ENCODE results near the gene METTL1. TPM values are rescaled to one million over a fixed set of nuclear protein-coding genes. Genes with fewer than 3 reads are reported as not detected.

The METTL1 gene
- total RNA-seq, 2 donors from 2014 or later = 16.6 to 22.8 TPM

DNA sequence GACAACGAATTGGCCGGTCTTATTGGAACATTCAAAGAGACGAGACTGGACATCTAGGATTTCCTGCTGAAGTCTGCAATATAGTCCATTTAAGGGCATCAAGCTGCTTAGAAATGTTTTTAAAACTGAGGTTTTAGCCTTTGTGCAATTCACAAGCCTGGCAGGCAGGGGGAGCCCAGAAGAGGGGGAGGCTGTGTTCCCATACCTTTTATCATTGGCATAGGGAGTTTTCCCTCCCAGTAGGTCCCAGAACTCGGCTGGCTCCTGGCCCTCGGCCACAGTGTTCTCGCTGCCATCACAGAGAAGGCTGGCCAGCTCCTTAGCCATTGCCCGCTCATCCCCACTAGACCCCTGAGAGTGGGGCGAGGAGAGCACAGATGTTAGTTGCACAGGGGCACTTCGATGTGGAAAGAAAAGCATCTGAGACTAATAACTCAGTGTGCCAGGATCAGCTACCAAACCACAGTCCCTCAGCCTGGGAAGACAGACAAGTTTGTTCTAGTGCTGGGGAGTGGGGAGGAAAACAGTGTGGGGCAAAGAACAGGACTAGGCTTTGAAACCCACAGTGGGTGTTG lies 31.5 kb upstream of the METTL1 start:
- intact Hi-C loops (cut with DNase I) = no loop called here
- DNase-seq (ENCODE audit: low spot score) = no peak

DNA sequence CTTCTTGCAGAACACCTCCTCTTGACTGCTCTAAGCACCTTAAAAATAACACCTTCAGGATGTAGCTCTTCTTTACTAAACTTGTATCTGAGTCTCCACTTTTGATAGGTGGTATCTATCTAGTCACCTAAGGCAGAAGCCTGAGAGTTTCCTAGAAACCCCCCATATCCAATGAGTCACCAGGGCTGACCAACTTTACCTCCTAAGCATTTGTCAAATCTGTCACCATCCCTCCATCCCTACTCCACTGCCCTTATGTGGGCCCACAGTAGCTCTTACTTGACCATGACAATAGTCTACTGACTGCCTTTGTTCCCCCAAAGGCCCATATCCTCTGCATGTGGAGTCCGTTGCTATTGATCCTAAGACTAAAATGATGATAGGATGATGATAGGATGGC lies 30.7 kb upstream of the METTL1 start:
- no peak for DNase-seq (ENCODE audit: low spot score)
- intact Hi-C loops (cut with DNase I) = no loop called here

DNA sequence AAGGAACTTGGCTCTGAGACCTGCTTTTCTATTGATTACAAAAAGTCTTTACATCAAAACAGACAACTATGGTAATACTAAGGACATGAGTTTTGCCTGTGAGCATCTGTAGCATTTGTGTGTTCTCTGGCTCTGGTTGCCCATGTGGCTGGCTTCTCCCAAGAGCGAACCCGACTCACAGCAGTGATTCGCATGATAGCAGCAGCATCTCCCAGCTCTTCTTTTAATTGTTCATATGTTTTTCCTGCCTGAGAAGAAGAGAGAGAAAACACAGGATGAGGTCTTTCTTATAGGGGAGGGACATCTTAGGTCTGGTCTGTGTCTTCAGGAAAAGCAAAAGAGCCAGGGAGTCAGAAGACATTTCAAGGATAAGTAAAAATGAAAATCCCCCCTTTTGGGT lies 29.1 kb upstream of the METTL1 start:
- intact Hi-C loops (cut with DNase I) = no loop called here
- DNase-seq (ENCODE audit: low spot score) = no peak

- intact Hi-C loops (cut with DNase I) = no loop called here
Observed at GRCh38 chr12:57797933-57798332, 26.0 kb upstream of the METTL1 start.

GRCh38 chr12:57796996-57797395 lies 25.1 kb upstream of the METTL1 start:
- intact Hi-C loops (cut with DNase I) = no loop called here
- DNase-seq (ENCODE audit: low spot score) = no peak

More at GRCh38 chr12:57797933-57798332, 26.0 kb upstream of the METTL1 start:
- no peak for DNase-seq (ENCODE audit: low spot score)

GRCh38 chr12:57795354-57795753 lies 23.4 kb upstream of the METTL1 start:
- no peak for DNase-seq (ENCODE audit: low spot score)
- intact Hi-C loops (cut with DNase I) = no loop called here

- no peak for DNase-seq (ENCODE audit: low spot score)
- intact Hi-C loops (cut with DNase I) = no loop called here
Observed at GRCh38 chr12:57793920-57794319, 22.0 kb upstream of the METTL1 start.

- intact Hi-C loops (cut with DNase I) = no loop called here
- DNase-seq (ENCODE audit: low spot score) = no peak
Observed at GRCh38 chr12:57783861-57784260, 12.0 kb upstream of the METTL1 start.

DNA sequence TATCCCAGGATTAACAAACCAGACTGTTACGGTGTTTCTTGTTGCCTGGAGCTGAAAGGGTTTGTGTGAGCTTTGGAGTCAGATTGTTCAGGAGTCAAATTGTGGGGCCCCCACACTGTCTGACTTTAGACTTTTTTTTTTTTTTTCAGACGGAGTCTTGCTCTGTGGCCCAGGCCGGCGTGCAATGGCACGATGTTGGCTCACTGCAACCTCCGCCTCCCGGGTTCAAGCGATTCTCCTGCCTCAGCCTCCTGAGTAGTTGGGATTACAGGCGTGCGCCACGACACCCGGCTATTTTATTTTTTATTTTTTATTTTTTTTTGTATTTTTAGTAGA lies 11.5 kb upstream of the METTL1 start:
- intact Hi-C loops (cut with DNase I) = no loop called here
- DNase-seq (ENCODE audit: low spot score) = no peak

DNA sequence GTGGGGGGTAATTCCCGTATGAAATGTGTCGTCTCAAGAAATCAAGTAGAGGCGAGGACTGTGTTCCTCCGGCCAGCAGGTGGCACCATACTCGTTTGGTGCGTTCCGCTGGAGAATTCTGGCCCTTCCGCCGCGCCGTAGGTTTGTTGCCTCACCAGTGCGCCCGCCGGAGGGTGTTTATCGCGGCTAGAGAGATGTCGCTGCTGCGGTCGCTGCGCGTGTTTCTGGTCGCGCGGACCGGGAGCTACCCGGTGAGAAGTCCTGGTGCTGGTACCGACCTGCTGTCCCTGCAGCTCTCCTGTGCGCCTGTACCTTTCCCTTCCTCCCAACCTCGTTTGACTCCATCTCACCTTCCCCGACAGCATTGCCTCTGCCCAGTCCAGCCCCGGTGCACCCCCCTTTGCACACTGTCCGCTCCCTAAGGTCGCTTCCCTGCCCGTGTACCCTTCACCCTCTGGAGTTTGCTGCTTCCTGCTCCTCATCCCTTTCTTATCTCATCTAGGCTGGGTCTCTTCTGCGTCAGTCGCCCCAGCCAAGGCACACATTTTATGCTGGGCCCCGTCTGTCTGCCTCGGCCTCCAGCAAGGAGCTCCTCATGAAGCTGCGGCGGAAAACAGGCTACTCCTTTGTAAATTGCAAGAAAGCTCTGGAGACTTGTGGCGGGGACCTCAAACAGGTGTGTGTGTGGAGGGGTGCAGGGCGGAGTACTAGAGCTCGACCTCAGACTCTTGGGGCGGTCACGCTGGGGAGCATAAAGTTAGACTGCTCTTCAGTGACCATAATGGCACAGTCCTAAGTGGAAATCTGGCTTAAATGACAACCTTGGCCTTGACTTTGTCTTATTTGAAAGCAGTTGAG lies 10.9 kb upstream of the METTL1 start, which contains the start of gene TSFM:
Gene TSFM, plus strand, starts transcription at position 180 of the 858 bp plus-strand sequence. Its CDS starts 15 bp downstream, at position 195.
- peak; percentile 99 for DNase-seq (ENCODE audit: low spot score)
- intact Hi-C loops (cut with DNase I) = no loop called here

GRCh38 chr12:57782243-57782607 lies 10.3 kb upstream of the METTL1 start:
- intact Hi-C loops (cut with DNase I) = no loop called here

GRCh38 chr12:57781801-57782200 lies 9.9 kb upstream of the METTL1 start:
- intact Hi-C loops (cut with DNase I) = no loop called here
- no peak for DNase-seq (ENCODE audit: low spot score)

More at GRCh38 chr12:57782243-57782607, 10.3 kb upstream of the METTL1 start:
- DNase-seq (ENCODE audit: low spot score) = no peak

DNA sequence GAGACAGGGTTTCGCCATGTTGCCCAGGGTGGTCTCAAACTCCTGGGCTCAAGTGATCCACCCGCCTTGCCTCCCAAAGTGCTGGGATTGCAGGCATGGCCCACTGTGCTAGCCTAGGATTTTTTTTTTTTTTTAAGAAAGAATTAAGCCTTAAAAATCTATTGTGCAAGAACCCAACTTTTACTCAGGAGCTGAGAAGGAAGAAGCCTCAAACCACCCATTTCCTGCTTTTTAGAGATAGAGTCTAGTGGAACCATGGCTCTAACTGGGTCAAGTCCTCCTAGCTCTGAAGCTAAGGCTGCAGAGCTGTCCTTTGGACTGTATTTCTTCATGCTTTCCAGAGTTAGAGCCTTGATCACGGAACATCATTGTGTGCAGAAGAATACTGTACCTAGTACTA lies 9.3 kb upstream of the METTL1 start:
- intact Hi-C loops (cut with DNase I) = no loop called here
- DNase-seq (ENCODE audit: low spot score) = no peak

DNA sequence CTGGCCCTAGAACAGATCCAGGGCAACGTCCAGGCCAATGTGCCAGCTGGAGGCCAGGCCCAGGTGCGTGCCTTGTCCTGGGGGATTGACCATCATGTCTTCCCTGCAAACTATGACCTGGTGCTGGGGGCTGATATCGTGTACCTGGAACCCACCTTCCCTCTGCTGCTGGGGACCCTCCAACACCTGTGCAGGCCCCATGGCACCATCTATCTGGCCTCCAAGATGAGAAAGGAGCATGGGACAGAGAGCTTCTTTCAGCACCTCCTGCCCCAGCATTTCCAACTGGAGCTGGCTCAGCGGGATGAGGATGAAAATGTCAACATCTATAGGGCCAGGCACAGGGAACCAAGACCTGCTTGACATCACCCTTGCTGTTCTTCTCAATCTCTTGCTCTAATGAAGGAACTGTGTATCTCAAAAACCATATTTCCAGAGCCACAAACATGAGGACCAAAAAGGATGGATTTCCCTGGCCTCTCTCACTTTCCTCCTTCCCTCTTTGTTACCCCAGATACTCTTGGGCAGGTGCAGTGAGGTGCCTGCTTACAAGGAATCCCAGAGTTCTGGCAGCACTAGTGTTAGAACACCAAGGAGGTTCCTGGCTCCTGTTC lies 8.5 kb upstream of the METTL1 start:
- DNase-seq (ENCODE audit: low spot score) = no peak
- intact Hi-C loops (cut with DNase I) = no loop called here

DNA sequence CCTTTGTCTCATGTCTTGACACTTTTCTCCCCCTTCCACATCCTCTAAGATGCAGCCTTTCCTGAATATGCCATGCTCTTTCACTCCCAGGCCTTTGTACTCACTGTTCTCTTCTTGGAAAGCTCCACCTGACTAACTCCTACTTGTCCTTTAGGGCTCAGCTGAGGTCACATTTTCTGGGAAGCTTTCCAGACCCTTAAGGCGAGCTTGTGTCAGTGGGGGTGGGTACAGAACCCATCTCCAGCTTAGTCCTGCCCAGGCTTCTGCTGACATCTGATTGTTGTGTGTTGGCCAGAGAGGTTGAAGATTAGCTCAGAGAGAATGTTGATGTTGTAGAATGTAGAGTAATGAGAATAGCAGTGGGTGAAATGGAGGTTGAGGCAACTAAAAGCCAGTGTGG lies 7.8 kb upstream of the METTL1 start:
- DNase-seq (ENCODE audit: low spot score) = no peak
- intact Hi-C loops (cut with DNase I) = no loop called here

DNA sequence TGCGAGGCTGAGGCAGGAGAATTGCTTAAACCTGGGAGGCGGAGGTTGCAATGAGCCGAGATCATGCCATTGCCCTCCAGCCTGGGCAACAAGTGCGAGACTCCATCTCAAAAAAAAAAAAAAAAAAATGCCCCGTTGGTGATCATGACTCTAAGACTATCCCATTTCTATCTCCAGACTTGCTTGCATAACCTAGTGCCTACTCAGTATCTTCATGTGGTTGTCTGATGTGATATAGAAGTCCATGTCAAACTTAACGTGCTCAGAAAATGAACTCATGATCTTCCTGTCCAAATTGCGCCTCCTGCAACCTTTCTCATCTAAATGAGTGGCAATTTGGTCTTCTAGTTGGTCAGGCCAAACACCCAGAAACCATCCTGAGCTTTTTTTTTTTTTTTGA lies 6.0 kb upstream of the METTL1 start:
- no peak for DNase-seq (ENCODE audit: low spot score)
- intact Hi-C loops (cut with DNase I) = no loop called here

- DNase-seq (ENCODE audit: low spot score) = no peak
- intact Hi-C loops (cut with DNase I) = no loop called here
Observed at GRCh38 chr12:57777367-57777766, 5.5 kb upstream of the METTL1 start.

DNA sequence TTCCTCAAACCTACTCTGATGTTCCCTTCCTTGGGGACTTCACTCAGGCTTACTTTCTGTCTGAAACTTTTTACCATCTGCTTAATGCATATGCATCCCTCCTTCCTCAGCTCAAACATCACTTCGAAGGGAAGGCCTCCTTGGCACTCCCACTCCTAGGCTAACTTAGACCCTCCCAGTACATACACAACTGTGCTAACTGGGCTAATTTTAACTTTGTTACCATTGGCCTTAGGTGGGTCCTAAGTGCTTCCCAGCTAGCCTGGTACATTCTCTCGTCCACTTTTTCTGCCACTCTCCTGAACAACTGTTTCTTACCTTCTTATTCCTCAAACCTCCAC lies 4.3 kb upstream of the METTL1 start:
- no peak for DNase-seq (ENCODE audit: low spot score)
- intact Hi-C loops (cut with DNase I) = no loop called here

DNA sequence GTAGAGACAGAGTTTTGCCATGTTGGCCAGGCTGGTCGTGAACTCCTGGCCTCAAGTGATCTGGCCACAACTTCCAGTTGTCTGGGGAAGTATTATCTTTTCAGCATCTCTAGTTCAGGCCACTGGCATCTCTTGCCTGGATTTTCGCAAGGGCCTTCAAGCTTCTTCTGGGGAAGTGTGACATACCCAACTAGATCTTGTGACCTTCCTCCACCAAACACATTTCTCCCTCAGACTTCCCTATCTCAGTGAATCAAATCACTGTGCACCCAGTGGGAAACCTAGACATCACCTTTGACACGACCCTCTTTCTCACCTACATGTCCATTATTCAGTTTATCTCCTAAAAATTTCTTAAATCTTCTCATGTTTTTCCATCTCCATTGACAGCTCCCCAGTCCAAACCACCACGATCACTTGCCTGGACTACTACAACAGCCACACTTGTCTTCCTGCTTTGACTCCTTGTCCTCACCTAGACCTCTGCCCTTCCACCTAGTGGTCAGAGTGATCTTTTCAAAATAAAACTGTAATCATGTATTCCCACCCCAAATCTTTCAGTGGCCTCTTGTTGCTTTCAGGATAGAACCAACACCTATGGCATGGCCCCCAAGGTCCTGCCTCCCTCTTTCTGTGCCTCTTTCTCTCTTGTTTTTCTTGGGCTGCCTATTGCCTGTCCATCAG lies 3.8 kb upstream of the METTL1 start:
- DNase-seq (ENCODE audit: low spot score) = no peak
- intact Hi-C loops (cut with DNase I) = no loop called here

- intact Hi-C loops (cut with DNase I) = no loop called here
- no peak for DNase-seq (ENCODE audit: low spot score)
Observed at GRCh38 chr12:57775044-57775443, 3.1 kb upstream of the METTL1 start.
